GM18511 (cell line): ENCODE data around the gene TMEM212.
"Not testable (repeated sequence)": the region's sequence is repeated elsewhere in the genome, so short reads cannot be mapped to it uniquely, and the experiment has no call there.

Experiments used
- ATAC-seq: cut with Tn5 transposase; IDR thresholded peaks from one replicate; pipeline ENCODE4 v1.9.1; 2021; ENCODE audit warnings: mild to moderate bottlenecking, moderate library complexity; ENCODE audit not compliant: unreplicated experiment

The TMEM212 gene

GRCh38 chr3:171812811-171813210, 30.3 kb upstream of the TMEM212 start:
- ATAC-seq: no peak

DNA sequence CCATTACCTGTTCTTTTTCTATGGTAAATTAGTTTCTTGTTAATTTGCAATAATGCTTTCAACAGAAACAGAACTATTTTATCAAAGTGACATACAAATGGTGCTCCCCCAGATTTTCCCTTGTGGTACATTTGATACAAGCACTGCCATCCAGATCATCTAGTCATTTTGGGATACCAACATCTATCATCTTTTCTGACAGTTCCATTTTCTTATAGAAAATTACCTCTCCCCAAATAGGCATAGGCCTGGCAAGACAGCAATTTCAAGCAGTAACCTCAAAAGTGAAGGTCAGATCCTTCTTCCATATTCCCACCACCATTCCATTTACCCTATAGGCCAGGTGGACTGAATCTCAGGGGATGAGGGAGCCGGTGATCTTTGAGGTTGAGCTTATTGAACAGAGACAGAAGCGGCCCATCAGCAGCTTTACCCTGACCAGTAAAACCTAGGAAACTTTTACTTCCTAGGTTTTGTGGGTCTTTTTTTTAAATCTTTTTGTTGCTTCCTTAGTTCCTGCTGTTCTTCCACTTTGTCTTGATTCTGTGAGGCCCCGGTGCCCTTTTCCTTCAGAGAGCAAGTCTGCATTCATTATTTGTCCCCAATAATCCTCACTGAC, 29.8 kb upstream of the TMEM212 start:
- no peak for ATAC-seq

- ATAC-seq: peak; percentile 35
Measured at GRCh38 chr3:171813897-171814460, 29.2 kb upstream of the TMEM212 start.

DNA sequence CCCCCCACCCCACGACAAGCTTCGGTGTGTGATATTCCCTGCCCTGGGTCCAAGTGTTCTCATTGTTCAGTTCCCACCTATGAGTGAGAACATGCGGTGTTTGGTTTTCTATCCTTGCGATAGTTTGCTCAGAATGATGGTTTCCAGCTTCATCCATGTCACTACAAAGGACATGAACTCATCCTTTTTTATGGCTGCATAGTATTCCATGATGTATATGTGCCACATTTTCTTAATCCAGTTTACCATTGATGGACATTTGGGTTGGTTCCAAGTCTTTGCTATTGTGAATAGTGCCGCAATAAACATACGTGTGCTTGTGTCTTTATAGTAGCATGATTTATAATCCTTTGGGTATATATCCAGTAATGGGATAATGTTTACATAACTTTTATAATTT, 28.5 kb upstream of the TMEM212 start:
- not testable (repeated sequence) for ATAC-seq

- no peak for ATAC-seq
Measured at GRCh38 chr3:171815973-171816595, 27.1 kb upstream of the TMEM212 start.

DNA sequence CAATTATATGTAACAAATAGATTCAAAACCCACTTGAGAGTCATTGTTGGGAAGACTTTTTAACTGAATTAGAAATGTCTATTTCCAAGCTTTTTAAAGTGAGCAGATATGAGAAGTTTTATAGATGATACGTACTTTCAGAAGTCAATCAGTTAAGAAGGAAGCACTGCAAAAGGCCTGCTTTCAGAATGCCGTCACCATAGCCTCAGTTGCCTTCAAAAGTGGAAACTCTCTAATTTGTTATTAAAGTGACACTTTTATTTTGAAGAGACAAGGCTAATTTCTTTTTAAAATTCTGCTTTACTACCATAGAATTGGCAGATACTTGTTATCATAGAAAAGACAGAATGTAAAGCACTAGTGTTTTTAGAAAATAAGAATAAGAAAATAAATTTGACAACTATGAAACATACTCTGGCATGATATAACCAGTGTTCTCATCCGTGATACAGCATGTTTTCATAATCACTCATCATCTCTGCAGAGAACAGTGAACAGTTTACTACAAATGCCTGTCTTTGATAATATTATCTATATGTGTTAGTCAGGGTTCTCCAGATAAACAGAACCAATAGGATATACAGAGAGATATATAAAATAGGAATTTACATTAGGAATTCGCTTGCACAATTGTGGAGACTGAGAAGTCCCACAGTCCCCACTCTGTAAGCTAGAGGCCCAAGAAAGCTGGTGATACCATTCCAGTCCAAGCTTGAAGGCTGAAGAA, 25.9 kb upstream of the TMEM212 start:
- ATAC-seq: no peak

GRCh38 chr3:171821044-171821443, 22.1 kb upstream of the TMEM212 start:
- ATAC-seq: no peak

GRCh38 chr3:171821778-171822358, 21.3 kb upstream of the TMEM212 start:
- no peak for ATAC-seq

- peak; percentile 84 for ATAC-seq
Measured at GRCh38 chr3:171822431-171823106, 20.6 kb upstream of the TMEM212 start.

GRCh38 chr3:171824116-171824515, 19.0 kb upstream of the TMEM212 start:
- no peak for ATAC-seq

DNA sequence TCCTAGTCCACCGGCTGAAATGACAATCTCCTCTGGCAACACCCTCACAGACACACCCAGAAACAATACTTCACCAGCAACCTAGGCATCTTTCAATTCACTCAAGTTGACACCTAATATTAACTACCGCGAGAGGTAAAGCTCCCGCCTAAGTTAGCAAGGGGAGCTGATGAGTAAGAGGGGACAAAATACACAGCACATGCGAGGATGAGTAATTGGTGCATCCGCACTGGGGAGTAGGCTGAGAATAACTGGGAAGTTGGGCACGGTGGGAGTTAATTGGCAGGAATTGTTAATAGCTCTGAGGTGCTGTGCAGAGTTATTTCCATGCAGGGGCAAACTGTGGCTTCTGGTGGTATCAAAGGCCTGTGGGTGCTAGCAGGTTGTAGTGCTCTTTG, 18.3 kb upstream of the TMEM212 start:
- ATAC-seq: no peak

GRCh38 chr3:171825222-171825828, 17.8 kb upstream of the TMEM212 start:
- no peak for ATAC-seq

GRCh38 chr3:171827385-171827784, 15.8 kb upstream of the TMEM212 start:
- no peak for ATAC-seq

DNA sequence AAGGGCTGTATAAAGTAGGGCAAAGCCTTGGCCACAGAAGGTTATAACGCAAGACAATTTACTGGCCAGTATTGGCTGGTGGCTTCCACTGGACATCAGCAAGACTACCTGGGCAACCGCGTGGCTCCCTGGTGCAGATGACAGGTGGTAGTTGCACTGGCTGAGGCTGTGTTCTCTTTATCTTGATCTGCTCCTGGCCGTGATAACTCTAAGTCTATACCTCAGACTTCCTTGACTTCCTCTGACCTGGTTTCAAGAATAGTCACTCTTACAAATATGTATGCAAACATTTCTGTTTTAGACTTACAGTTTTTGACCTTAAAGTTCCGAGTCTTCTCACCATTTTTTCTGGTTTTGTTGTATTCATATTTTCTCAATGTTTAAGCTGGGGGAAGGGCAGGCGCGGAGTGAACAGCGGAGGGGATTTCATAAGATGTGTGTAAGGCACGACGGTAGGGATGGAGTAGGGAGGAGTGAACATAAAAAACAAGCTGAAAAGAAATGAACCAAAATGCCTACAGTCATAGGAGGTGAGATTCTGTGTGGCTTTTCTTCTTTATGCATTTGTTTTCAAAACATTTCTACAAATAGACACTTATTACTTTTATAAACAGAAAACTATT, 15.2 kb upstream of the TMEM212 start:
- ATAC-seq: no peak

DNA sequence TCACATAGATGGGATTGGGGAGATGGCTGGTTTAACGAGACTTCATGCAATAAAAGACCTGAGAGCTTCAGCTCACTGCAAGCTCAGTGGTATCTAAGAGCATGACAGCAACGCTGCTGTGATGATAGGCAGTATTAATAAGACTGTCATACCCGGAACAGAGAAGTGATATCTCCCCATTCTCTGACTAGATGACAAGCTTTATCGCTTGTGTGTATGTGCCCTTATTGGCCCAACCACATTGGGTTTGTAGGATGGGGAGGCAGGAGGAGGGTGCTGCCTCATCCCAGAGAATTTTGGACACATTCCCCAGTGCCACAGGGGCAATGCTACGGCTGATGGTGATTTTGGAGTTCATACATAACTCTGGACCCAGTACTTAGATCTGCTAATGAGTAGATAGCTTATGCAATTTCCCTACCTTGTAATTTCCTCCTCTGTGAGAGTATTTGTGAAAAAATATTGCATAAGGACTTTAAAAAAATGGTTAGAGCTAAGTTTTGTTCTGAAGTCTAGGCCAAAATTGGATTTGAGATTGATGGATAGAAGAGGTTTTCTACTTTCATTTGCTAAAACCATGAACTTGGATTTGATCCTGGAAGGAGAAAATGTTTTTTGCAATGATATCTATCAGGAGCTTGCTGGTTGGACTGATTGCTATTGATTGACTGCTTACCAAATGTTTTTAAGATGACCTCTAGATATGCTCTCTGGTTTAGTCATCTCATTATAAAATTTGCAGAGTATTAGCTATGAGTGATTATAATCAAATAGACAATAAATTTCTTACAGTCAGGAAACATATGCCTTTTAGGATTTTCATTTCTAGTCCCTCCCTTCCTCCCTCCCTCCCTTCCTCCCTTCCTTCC, 14.0 kb upstream of the TMEM212 start:
- no peak for ATAC-seq

DNA sequence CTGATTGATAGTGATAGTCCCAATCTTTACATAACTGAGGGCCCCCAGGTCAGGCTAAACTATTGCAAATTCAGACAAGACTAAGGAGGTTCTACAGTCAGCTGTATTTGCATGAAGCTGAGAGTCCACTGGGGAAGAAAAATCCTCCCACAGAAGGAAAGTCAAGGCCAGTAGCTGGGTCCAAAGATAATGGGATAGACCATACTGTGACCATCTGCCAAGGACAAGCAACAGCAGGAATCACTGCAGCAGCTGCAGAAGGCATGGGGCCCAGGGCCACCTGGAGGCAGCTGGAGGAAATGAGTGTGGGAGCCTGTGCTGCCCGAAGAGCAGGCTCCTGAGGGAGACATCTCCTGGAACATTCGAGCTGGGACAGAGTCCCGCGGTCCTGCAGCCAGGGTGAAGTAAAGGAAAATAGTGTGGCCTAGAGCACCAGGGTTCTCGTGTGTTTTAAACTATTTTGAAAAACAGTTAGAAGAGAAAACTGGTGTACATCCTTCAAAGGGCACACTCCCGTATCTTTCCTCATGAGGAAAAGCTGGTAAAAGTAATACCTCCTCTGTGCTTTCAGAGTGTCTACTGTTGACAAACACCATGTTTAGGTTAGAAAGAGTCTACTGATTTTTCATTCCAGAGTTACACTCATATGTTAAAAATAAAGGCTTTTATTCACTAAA, 13.2 kb upstream of the TMEM212 start:
- peak; percentile 78 for ATAC-seq

DNA sequence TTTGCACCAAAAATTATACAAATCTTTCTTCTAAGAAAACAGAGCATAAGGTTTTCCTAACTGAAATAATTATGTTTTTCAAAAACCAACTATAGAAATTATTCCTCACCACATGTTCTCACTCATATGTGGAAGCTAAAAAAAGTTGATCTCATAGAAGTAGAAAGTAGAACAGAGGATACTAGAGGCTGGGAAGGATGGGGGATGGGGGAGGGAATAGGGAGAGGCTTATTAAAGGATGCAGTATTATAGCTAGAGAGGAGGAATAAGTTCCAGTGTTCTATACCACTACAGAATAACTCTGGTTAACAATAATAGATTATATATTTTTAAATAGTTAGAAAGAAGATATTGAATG, 12.7 kb upstream of the TMEM212 start:
- ATAC-seq: no peak

- ATAC-seq: no peak
Measured at GRCh38 chr3:171831936-171832335, 11.2 kb upstream of the TMEM212 start.

- ATAC-seq: no peak
Measured at GRCh38 chr3:171832989-171833388, 10.2 kb upstream of the TMEM212 start.
